HEK293 (cell line): ENCODE measurements around the gene ABHD12.

ENCODE experiments used
- CTCF ChIA-PET: fragments of 350-600 bp; formaldehyde crosslinking; extraction: SDS; loops from one replicate; lab custom pipeline; 2021; ENCODE audit warnings: antibody characterized with exemption; lab: Yijun Ruan, JAX
- POLR2A ChIA-PET: fragments of 300-600 bp; formaldehyde crosslinking; extraction: SDS; loops from one replicate; lab custom pipeline; 2020; ENCODE audit warnings: antibody characterized with exemption, inconsistent platforms; lab: Yijun Ruan, JAX
- H3K27ac ChIP-seq: fragments of 200-500 bp; sonication (Bioruptor generic); 2 replicates; pipeline ENCODE4 v1.5.1; 2014; ENCODE audit warnings: low read depth, low read length, control low read depth, inconsistent platforms; ENCODE audit errors: extremely low read depth
- H3K36me3 ChIP-seq, 2 experiments: fragments of 200-500 bp in 1 of 2; sonication (Bioruptor generic) in 1 of 2; 1 replicate in 1 of 2; 2 replicates in 1 of 2; pipeline ENCODE4 v1.5.1; 2014 to 2017; ENCODE audit warnings: inconsistent platforms in 2 of 2, low read length in 2 of 2; ENCODE audit not compliant: control insufficient read depth in 2 of 2, insufficient read depth in 1 of 2
- H3K4me1 ChIP-seq: fragments of 200-500 bp; sonication (Bioruptor generic); 2 replicates; pipeline ENCODE4 v1.5.1; 2014; ENCODE audit warnings: mild to moderate bottlenecking, low read length, inconsistent platforms; ENCODE audit not compliant: control insufficient read depth, insufficient read depth
- H3K4me3 ChIP-seq: 2 replicates; pipeline ENCODE4 v1.5.1; 2011; ENCODE audit warnings: low read depth, mild to moderate bottlenecking, control low read depth, low read length, moderate library complexity
- H3K9me3 ChIP-seq: fragments of 200-500 bp; sonication (Bioruptor generic); 2 replicates; pipeline ENCODE4 v1.5.1; 2014; ENCODE audit warnings: low read depth, low read length, inconsistent platforms; ENCODE audit not compliant: control insufficient read depth, insufficient read depth
- GLI4 ChIP-seq: fragments of 450-650 bp; formaldehyde crosslinking; IDR thresholded peaks from 2 replicates; pipeline ENCODE4 v1.5.1; 2016; ENCODE audit warnings: missing biosample characterization, missing genetic modification characterization
- HOXA7 ChIP-seq: sonication (generic); formaldehyde crosslinking; IDR thresholded peaks from 2 replicates; pipeline ENCODE4 v1.8.1; 2022; ENCODE audit warnings: missing genetic modification reagents, borderline replicate concordance
- YY2 ChIP-seq: fragments of 450-650 bp; formaldehyde crosslinking; IDR thresholded peaks from 2 replicates; pipeline ENCODE4 v1.5.1; 2016; ENCODE audit warnings: missing biosample characterization, missing genetic modification characterization
- ZBTB17 ChIP-seq: fragments of 450-650 bp; formaldehyde crosslinking; IDR thresholded peaks from 2 replicates; pipeline ENCODE4 v1.5.1; 2016; ENCODE audit warnings: missing biosample characterization, missing genetic modification characterization
- ZIC2 ChIP-seq: fragments of 450-650 bp; formaldehyde crosslinking; IDR thresholded peaks from 2 replicates; pipeline ENCODE4 v1.5.1; 2016; ENCODE audit warnings: missing biosample characterization, missing genetic modification characterization
- ZNF132 ChIP-seq: fragments of 450-650 bp; formaldehyde crosslinking; IDR thresholded peaks from 2 replicates; pipeline ENCODE4 v1.5.1; 2017; ENCODE audit warnings: missing biosample characterization, missing genetic modification characterization, borderline replicate concordance
- ZNF169 ChIP-seq: fragments of 450-650 bp; formaldehyde crosslinking; IDR thresholded peaks from 2 replicates; pipeline ENCODE4 v1.5.1; 2016; ENCODE audit warnings: missing biosample characterization, missing genetic modification characterization
- ZNF175 ChIP-seq: fragments of 450-650 bp; formaldehyde crosslinking; IDR thresholded peaks from 2 replicates; pipeline ENCODE4 v1.5.1; 2016; ENCODE audit warnings: missing biosample characterization, missing genetic modification characterization
- ZNF184 ChIP-seq: fragments of 450-650 bp; IDR thresholded peaks from 2 replicates; pipeline ENCODE4 v1.5.1; 2018; ENCODE audit warnings: missing biosample characterization, mild to moderate bottlenecking, missing genetic modification characterization
- ZNF221 ChIP-seq: fragments of 450-650 bp; formaldehyde crosslinking; IDR thresholded peaks from 2 replicates; pipeline ENCODE4 v1.5.1; 2017; ENCODE audit warnings: missing biosample characterization, missing genetic modification characterization, borderline replicate concordance
- ZNF324 ChIP-seq: fragments of 450-650 bp; formaldehyde crosslinking; IDR thresholded peaks from 2 replicates; pipeline ENCODE4 v1.5.1; 2016; ENCODE audit warnings: missing biosample characterization, missing genetic modification characterization
- ZNF350 ChIP-seq: fragments of 450-650 bp; formaldehyde crosslinking; IDR thresholded peaks from 2 replicates; pipeline ENCODE4 v1.5.0; 2017; ENCODE audit warnings: missing biosample characterization, mild to moderate bottlenecking, missing genetic modification characterization
- ZNF366 ChIP-seq: fragments of 450-650 bp; formaldehyde crosslinking; conservative IDR thresholded peaks from 2 replicates; pipeline ENCODE4 v1.5.1; 2016; ENCODE audit warnings: missing biosample characterization, missing genetic modification characterization
- ZNF37A ChIP-seq: fragments of 450-650 bp; IDR thresholded peaks from 2 replicates; pipeline ENCODE4 v1.5.1; 2018; ENCODE audit warnings: missing biosample characterization, missing genetic modification characterization
- ZNF394 ChIP-seq: fragments of 450-650 bp; formaldehyde crosslinking; IDR thresholded peaks from 2 replicates; pipeline ENCODE4 v1.5.1; 2016; ENCODE audit warnings: missing biosample characterization, missing genetic modification characterization, mild to moderate bottlenecking, moderate library complexity, borderline replicate concordance
- ZNF560 ChIP-seq: fragments of 450-650 bp; formaldehyde crosslinking; IDR thresholded peaks from 2 replicates; pipeline ENCODE4 v1.5.1; 2017; ENCODE audit warnings: missing biosample characterization, missing genetic modification characterization, borderline replicate concordance
- ZNF785 ChIP-seq: fragments of 450-650 bp; formaldehyde crosslinking; IDR thresholded peaks from 2 replicates; pipeline ENCODE4 v1.5.1; 2016; ENCODE audit warnings: missing biosample characterization, missing genetic modification characterization
- TF ChIP-seq, protein P1 (sequence below): fragments of 450-650 bp; formaldehyde crosslinking; IDR thresholded peaks from 2 replicates; pipeline ENCODE4 v1.5.1; 2016; ENCODE audit warnings: missing biosample characterization, missing genetic modification characterization
- TF ChIP-seq, protein P2 (sequence below): fragments of 450-650 bp; formaldehyde crosslinking; IDR thresholded peaks from 2 replicates; pipeline ENCODE4 v1.5.1; 2017; ENCODE audit warnings: missing biosample characterization, missing genetic modification characterization
- TF ChIP-seq, protein P3 (sequence below): fragments of 450-650 bp; formaldehyde crosslinking; IDR thresholded peaks from 2 replicates; pipeline ENCODE4 v1.5.1; 2016; ENCODE audit warnings: missing biosample characterization, missing genetic modification characterization

The ABHD12 gene

DNA sequence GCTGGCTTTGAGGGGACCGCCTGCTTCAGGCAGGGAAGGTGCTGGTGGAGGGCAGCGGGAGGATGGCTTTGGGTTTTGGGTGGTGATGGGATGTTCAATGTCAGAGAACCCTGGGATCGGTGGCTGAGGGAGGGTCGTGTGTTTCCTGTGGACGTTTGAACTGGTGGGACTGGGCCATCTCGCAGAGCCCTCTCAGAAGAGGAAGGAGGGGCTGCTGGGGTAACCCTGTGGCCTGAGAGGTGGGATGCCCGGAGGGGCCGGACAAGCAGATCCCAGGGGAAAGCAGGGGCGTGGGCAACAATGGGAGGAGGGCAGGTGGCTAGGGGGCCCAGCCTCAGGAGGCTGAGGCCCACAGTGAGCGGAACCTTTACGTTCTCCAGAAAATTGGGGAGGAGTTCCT, 107.8 kb downstream of the ABHD12 start:
- ChIA-PET CTCF (interaction anchor here (0.6 kb wide), 1 partner anchor 117 kb away, joined by 3 read pairs; no protein-coding TSS in a partner anchor), POLR2A (no interaction called here)
- Histone ChIP-seq H3K36me3 (peaks cover 0 to 92% of the 10 kb centered on the region in 2 experiments; a peak in 2 of 3 replicates), H3K4me1 (no peaks in the 10 kb centered on the region), H3K4me3 (no peak overlapping the region), H3K9me3 (no peaks in the 10 kb centered on the region), H3K27ac (no peak overlapping the region)
- TF ChIP-seq ZNF184 (tag by site-specific recombination): no peak
- TF ChIP-seq ZNF324 (tag by site-specific recombination): no peak
- TF ChIP-seq ZBTB17: no peak
- no peak for TF ChIP-seq ZNF350 (tag by site-specific recombination)

DNA sequence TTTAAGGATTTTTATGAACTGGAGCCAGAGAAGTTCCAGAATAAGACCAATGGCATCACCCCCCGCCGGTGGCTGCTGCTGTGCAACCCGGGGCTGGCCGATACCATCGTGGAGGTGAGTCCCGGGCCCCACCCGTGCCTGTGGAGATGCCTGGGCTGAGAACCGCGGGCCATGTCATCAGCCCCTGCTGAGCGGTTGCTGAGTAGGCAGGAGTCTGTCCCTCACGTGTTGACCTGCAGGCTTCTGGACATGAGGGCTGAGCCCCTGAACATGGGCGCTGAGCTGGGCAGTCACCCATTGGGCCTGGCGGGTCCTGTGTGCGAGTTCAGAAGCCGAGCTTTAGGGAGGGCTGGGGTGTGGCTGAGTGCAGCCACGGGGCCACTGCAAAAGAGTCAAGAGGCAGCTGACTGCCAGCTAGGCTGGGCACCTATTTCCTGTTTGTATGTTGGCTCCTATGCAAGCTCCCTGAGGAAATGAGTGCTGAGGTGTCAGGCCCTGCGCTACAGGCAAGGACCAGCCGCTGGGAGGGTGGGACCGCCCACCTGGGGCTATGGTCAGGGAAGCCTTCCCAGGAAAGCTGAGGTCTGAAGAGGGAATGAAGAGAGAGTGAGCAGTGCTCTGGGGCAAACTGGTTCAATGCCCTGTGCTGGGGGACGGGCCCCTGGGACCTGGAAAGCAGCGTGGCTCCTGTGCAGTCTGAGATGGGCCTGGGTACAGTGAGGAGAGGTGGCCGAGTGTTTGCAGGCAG, 108.4 kb downstream of the ABHD12 start:
- H3K27ac ChIP-seq: no peak overlapping the region
- H3K36me3 ChIP-seq: peaks cover 0 to 94% of the 10 kb centered on the region in 2 experiments; a peak in 2 of 3 replicates
- POLR2A ChIA-PET: no interaction called here
- no peaks in the 10 kb centered on the region for H3K4me1 ChIP-seq
- H3K4me3 ChIP-seq: no peak overlapping the region
- TF ChIP-seq ZNF221 (tag by site-specific recombination): no peak
- TF ChIP-seq ZNF169: no peak
- TF ChIP-seq YY2 (tag by site-specific recombination): no peak
- no peak for TF ChIP-seq ZNF175 (tag by site-specific recombination)
- TF ChIP-seq ZNF394: no peak
- TF ChIP-seq, protein P1, sequence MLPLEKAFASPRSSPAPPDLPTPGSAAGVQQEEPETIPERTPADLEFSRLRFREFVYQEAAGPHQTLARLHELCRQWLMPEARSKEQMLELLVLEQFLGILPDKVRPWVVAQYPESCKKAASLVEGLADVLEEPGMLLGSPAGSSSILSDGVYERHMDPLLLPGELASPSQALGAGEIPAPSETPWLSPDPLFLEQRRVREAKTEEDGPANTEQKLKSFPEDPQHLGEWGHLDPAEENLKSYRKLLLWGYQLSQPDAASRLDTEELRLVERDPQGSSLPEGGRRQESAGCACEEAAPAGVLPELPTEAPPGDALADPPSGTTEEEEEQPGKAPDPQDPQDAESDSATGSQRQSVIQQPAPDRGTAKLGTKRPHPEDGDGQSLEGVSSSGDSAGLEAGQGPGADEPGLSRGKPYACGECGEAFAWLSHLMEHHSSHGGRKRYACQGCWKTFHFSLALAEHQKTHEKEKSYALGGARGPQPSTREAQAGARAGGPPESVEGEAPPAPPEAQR (tag by site-specific recombination): no peak
- TF ChIP-seq, protein P2, sequence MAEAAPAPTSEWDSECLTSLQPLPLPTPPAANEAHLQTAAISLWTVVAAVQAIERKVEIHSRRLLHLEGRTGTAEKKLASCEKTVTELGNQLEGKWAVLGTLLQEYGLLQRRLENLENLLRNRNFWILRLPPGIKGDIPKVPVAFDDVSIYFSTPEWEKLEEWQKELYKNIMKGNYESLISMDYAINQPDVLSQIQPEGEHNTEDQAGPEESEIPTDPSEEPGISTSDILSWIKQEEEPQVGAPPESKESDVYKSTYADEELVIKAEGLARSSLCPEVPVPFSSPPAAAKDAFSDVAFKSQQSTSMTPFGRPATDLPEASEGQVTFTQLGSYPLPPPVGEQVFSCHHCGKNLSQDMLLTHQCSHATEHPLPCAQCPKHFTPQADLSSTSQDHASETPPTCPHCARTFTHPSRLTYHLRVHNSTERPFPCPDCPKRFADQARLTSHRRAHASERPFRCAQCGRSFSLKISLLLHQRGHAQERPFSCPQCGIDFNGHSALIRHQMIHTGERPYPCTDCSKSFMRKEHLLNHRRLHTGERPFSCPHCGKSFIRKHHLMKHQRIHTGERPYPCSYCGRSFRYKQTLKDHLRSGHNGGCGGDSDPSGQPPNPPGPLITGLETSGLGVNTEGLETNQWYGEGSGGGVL (tag by site-specific recombination): no peak
- TF ChIP-seq ZNF132 (tag by site-specific recombination): no peak
- TF ChIP-seq HOXA7: no peak
- TF ChIP-seq, protein P3, sequence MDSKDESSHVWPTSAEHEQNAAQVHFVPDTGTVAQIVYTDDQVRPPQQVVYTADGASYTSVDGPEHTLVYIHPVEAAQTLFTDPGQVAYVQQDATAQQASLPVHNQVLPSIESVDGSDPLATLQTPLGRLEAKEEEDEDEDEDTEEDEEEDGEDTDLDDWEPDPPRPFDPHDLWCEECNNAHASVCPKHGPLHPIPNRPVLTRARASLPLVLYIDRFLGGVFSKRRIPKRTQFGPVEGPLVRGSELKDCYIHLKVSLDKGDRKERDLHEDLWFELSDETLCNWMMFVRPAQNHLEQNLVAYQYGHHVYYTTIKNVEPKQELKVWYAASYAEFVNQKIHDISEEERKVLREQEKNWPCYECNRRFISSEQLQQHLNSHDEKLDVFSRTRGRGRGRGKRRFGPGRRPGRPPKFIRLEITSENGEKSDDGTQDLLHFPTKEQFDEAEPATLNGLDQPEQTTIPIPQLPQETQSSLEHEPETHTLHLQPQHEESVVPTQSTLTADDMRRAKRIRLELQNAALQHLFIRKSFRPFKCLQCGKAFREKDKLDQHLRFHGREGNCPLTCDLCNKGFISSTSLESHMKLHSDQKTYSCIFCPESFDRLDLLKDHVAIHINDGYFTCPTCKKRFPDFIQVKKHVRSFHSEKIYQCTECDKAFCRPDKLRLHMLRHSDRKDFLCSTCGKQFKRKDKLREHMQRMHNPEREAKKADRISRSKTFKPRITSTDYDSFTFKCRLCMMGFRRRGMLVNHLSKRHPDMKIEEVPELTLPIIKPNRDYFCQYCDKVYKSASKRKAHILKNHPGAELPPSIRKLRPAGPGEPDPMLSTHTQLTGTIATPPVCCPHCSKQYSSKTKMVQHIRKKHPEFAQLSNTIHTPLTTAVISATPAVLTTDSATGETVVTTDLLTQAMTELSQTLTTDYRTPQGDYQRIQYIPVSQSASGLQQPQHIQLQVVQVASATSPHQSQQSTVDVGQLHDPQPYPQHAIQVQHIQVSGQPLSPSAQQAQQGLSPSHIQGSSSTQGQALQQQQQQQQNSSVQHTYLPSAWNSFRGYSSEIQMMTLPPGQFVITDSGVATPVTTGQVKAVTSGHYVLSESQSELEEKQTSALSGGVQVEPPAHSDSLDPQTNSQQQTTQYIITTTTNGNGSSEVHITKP (tag by site-specific recombination): peak; percentile 33; the same call in 1 of the 2 replicates
- TF ChIP-seq ZNF37A: no peak
- no peak for TF ChIP-seq ZNF560 (tag by site-specific recombination)
- TF ChIP-seq ZIC2: peak; percentile 83
- TF ChIP-seq ZNF785 (tag by site-specific recombination): no peak
- TF ChIP-seq ZNF366 (tag by site-specific recombination): no peak
- no peak for TF ChIP-seq GLI4 (tag by site-specific recombination)
- CTCF ChIA-PET: interaction anchor here (0.6 kb wide), 1 partner anchor 117 kb away, joined by 3 read pairs; no protein-coding TSS in a partner anchor
- H3K9me3 ChIP-seq: no peaks in the 10 kb centered on the region
